HG02981 (cell line): Measurements from ENCODE around the gene PNMA5.
"Not testable (repeated sequence)": the region's sequence is repeated elsewhere in the genome, so short reads cannot be mapped to it uniquely, and the experiment has no call there.

Source experiments
- ATAC-seq: cut with Tn5 transposase; IDR thresholded peaks from one replicate; pipeline ENCODE4 v1.9.1; 2021; ENCODE audit warnings: mild to moderate bottlenecking, moderate library complexity; ENCODE audit not compliant: unreplicated experiment

The PNMA5 gene

DNA sequence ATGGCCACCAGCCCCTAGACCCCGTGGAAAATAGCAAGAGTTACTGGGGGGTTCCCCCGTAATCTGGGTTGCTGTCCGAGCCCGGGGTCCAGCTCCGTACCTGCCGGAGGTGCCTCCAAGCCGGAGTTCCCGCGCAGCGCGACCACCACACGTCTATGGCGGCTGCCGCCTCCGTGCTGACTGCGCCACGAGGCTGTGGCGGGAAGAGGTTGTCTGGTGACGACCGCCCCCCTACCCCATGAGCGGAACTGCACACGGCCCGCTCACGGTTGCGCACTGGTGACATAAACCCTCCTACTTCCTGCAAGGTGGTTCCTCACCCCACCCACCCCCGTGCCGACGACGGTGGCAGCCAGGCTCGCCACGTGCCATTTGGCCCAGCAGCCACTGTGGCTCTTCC is at the start of gene PNMA5:
Gene PNMA5 (minus strand): TSS at position 184 of the 400 bp plus-strand sequence. CDS start 2,518 bp downstream, outside the sequence.
- no peak for ATAC-seq

DNA sequence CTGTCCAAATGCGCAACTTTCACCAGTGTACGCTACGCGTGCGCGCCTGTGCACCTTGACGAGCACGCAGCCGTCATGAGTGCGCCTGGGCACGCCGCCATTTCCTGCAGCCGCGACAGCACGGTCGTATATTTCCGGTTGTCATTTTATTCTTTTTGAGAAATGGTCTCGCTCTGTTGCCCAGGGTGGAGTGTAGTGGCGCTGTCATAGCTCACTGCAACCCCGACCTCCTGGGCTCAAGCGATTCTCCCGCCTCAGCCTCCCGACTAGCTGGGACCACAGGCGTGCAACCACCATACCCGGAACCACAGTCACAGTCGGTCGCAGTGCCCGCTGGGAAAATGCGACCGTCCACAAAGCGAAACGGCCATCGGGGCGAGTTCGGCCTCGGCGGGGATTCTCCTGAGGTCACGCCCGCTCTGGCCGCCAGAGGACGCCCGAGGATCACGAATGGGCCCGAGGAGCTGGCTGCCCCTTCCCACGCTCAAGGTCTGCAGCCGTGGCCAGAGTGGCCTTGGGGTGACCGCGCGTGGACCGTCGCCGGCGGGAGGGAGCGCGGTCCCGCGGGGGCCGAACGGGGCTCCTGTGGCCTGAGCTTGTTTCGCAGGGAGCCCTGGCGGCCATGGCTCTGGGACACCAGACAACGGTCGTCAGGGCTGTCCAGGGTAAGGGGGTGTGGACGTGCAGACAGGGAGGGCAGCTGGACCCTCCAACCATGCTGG is 38.6 kb upstream of the PNMA5 start:
- ATAC-seq = peak; percentile 80

DNA sequence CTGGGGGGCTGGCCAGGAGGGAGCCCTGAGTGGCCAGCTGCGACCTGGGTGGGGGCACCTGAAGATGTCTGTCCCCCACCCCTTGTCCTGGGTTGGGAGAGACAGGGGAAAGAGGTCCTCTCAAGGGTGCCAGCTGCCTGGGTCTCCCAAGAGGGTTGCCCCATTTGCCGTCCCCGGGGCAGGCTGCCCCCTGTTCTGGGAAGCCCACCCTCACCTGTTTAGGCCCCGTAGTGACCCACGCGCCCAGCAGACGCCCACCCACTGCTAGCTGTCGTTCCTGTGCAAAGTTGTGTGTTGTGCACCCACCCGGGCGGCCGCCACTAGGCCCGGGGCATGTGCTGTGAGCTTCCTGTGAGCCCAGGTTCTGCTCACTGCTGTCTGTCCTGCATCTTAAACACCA is 36.9 kb upstream of the PNMA5 start:
- no peak for ATAC-seq

DNA sequence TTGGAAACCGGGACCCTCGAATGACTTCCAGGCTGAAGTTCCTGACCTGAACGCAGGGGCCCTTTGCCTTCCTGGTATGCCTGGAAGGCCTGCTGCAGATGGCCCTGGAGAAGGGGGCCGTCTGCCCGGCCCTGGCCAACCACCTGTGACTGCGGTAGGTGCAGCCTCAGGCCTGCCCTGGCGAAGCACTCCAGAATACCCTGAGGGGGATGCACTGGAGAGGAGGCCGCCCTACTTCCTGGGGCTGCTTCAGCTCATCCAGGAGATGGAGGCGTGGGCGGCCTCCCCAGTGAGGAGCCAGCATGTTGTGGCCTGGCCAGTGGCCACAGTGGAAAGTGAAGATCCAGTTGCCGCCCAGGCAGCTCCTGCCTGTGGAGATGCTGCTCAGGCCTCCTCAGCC is 36.0 kb upstream of the PNMA5 start:
- ATAC-seq = no peak

DNA sequence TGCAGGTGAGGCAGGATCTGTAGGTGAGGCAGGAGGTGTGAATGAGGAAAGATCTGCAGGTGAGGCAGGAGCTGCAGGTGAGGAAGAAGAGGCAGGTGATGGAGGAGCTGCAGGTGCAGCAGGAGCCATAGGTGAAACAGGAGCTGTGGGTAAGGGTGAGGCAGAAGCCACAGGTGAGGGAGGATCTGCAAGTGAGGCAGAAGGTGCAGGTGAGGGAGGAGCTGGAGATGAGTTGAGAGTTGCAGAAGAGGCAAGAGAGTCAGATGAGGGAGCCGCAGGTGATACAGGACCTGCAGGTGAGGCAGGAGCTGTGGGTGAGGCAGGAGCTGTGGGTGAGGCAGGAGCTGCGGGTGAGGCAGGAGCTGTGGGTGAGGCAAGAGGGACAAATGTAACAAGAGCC is 35.2 kb upstream of the PNMA5 start:
- ATAC-seq = no peak

DNA sequence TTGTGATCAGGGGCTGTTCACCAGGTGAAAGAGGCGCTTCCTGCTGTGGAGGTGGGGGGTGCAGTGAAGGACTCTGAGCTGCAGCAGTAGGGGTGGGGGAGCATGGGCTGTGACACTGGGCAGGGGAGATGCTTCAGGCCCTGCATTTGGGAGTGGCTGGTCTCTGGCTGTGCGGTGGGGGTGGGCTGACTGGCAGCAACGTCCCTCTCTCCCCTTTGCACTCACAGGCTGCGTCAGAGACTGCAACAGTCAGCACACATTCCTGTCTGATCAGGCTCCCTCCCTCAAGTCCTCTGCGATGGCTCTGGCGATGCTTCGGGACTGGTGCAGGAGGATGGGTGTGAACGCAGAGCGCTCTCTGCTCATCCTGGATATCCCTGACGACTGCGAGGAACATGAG is 34.6 kb upstream of the PNMA5 start:
- not testable (repeated sequence) for ATAC-seq

DNA sequence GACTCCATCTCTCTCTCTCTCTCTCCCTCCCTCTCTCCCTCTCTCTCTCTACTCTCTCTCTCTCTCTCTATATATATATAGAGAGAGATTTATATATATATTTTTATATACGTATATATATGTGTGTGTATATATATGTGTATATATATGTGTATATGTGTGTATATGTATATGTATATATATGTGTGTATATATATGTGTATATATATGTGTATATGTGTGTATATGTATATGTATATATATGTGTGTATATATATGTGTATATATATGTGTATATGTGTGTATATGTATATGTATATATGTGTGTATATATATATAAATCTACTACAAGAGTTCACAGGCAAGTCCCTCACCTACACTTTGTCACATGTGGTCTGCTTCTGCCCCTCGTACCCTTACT is 32.6 kb upstream of the PNMA5 start:
- ATAC-seq = not testable (repeated sequence)

DNA sequence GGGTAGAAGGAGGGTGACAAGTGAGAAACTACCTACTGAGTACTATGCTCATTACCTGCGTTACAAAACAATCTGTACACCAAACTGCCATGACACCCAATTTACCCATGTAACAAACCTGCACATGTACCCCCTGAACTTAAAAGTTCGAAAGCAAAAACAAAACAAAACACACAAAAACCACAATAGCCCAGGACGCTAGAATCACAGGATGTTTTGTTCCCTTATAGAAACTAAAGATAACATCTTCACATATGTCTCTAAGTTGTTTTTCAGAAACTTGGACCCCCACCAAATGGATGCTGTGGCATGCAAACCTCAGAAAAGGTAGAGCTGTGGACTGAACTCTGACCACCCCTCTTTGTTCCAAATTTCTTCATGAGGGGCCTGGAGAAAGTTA is 25.2 kb upstream of the PNMA5 start:
- no peak for ATAC-seq

DNA sequence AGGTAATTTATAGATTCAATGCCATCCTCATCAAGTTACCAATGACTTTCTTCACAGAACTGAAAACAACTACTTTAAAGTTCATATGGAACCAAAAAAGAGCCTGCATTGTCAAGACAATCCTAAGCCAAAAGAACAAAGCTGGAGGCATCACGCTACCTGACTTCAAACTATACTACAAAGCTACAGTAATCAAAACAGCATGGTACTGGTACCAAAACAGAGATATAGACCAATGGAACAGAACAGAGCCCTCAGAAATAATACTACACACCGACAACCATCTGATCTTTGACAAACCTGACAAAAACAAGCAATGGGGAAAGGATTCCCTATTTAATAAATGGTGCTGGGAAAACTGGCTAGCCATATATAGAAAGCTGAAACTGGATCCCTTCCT is 23.3 kb upstream of the PNMA5 start:
- not testable (repeated sequence) for ATAC-seq

DNA sequence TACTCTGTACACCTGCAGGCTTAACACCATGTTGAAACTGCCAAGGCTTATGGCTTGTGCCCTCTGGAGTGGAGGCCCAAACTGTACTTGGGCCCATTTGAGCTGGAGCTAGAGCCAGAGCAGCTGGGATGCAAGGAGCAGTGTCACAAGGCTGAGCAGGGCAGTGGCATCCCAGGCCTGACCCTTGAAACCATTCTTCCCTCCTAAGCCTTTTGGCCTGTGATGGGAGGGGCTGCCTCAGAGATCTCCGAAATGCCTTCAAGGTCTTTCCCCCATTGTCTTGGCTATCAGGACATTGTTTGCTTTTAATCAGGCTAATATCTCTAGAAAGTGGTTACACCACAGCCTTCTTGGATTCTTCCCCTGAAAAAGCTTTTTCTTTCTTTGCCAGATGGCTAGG is 10.9 kb upstream of the PNMA5 start:
- no peak for ATAC-seq

DNA sequence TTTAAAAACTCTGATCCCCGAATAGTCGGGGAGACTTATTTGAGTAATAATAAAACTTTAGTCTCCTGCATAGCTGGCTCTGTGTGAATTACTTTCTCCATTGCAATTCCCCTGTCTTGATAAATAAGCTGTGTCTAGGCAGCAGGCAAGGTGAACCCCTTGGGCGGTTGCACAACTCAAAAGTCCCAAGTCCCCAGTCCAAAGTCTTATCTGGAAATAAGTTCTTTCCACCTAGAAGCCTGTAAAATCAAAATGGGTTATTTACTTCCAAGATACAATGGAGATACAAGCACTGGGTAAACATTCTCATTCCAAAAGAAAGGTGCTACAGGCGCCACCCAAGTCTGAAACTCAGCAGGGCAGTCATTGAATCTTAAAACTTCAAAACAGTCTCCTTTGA is 10.1 kb upstream of the PNMA5 start:
- ATAC-seq = no peak

DNA sequence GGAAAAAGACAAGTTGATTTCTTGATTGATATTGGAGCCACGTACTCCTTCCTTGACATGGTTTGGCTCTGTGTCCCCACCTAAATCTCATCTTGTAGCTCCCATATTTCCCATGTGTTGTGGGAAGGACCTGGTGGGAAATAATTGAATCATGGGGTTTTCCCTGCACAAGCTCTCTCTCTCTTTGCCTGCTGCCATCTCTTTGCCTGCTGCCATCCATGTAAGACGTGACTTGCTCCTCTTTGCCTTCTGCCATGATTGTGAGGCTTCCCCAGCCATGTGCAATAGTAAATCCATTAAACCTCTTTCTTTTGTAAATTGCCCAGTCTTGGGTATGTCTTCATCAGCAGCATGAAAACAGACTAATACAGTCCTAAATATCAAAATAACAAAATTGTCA is 8.3 kb upstream of the PNMA5 start:
- not testable (repeated sequence) for ATAC-seq

DNA sequence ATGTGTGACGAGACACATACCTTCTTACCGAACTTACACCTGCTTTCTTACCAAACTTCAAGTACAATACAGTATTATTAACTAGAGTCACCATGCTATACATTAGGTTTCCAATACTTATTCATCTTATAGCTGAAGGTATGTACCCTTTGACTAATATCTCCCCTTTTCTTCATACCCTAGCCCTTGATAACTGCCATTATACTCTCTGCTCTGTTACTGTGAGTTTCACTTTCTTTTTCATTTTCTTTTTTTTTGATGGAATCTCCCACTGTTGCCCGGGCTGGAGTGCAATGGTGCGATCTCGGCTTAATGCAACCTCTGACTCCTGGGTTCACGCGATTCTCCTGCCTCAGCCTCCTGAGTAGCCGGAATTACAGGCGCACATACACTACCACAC is 3.4 kb upstream of the PNMA5 start:
- ATAC-seq = no peak

DNA sequence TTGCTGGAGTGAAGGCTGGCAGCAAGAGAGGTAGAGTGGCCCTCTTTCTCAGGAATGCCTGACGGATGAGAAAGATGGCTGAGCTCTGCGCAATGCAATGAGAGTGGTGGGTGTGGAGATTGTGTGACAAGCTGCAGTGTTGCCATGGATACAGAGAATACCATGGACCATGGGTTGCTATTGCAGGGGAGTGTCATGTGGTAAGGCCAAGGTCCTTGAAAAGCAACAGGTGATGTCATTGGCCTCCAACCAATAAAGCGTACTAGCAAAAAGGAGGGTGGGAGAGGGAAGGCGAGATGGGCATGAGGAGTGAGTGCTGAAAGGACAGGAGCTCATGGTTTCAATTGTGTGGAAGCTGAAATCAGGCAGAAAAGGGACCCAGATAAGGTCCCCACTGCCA is 1.8 kb downstream of the PNMA5 start:
- no peak for ATAC-seq

DNA sequence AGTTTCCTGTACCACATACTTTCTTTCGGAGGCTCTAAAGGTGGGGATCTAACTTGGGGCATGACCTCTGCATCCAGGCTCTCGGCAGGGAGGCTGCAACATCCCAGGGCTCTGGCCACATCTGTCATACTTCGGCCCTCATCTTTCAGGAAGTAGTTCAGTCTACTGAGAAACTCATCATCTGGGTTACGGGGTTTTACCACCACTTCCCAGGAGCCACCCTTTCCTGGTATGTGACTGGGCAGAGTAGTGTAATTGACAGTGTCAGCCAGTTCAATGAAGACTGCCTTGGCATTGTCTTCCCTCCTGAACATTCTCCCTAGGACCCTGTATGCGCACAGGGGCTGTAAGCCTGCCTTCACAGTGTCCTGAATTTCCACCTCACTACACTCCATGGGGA is 2.8 kb downstream of the PNMA5 start:
- ATAC-seq = no peak

DNA sequence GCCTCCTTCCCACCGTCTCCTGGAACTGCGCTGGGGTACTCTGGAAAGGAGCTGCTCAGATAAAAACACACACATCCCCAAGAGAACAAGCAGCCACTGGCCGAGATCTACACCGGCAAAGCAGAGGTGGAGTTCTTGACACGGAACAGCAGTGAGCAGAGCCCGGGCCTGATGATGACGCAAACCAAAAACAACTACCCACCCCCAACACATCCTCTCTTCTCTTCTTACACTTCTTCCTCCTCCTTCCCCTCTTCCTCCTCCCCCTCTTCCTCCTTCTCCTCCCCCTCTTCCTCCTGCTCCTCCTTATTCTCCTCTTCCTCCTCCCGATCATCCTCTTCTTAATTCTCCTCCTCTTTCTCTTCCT is 4.6 kb downstream of the PNMA5 start:
- no peak for ATAC-seq

DNA sequence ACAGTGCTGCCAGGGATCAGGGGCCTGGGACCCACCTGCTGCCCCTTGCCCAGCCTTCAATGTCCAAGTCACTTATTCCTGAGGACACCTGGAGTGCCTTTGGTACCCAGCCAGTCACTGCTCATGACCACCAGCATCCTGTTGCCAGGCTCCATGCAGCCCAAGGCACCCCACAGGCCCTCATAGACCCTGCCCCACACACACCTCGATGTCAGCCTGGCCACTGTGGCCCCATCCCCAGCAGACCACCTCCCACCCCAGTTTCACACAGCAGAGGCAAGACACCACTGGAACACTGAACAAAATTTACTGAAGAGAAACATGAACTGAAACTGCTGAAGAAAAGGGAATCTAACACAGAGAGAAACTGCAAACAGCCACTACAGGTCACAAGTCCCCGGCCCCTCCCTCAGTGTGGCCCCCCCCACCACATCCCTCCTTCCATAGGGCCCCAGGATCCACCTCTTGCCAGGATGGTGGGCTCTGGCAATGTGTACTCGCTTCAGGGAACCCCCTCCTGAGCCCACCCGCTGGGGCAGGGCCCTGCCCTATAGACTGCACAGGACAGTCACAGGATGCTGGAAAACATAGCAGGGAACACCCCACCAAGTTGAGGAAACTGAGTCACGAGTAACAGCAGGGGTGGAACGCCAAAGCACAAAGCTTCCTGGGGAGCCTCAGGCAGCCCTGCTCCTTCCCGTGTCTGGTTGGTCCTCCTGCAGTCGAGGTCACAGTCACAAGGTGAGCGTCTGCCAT is 5.2 kb downstream of the PNMA5 start:
- ATAC-seq = no peak

DNA sequence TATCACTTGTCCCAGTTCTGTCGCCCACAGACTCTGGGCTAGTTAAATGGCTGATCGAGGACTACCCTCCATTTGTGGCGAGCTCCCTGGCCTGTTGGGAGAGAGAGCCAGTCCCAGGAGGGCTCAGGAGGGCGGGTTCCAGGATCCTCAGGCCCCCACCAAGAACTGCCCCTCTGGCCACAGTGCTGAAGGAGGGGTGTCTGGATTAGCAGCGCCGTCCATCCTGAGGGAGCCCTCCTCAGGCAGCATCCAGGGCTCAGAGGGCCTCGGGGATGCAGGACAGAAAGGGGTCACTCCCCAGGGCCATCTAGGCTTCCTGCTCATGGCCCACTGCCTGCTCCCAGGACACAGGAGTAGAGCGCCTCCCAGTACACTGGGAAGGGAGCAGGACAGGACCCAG is 6.1 kb downstream of the PNMA5 start:
- ATAC-seq = no peak

DNA sequence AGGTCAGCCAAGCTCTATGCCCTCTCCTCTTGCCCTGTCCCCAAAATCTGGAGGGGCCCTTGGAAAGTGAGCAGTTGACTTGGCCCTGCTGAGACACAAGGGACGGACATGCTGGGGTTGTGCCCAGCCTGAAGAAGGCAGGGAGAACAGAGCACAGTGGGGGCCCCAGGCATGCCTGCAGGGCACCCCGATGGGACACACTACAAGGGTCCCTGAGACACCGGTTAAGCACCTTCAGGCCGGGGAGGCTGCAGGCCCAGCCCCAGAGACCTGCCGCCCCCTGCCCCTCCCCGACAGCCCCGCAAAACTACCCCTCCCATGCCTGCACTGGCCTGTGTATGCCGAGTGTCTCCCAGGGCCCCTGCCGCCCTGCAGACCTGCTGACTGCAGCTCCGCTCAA is 6.8 kb downstream of the PNMA5 start:
- ATAC-seq = not testable (repeated sequence)

DNA sequence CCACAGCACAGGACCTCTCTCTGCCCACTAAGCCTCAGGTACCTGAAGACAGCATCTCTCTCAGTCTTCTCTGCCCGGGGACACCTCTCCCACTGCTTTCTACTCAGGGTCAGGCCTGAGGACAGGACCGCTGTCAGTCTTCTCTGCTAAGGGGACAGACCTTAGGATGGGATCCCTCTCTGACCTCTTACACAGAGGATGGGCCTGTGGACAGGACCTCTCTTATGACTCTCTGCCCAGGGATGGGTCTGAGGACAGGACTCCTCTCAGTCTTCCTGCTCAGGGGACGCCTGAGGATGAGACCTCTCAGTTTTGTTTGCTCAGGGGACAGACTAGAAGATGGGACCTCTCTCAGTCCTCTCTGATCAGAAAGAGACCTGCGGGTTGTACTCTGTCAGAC is 8.5 kb downstream of the PNMA5 start:
- not testable (repeated sequence) for ATAC-seq

DNA sequence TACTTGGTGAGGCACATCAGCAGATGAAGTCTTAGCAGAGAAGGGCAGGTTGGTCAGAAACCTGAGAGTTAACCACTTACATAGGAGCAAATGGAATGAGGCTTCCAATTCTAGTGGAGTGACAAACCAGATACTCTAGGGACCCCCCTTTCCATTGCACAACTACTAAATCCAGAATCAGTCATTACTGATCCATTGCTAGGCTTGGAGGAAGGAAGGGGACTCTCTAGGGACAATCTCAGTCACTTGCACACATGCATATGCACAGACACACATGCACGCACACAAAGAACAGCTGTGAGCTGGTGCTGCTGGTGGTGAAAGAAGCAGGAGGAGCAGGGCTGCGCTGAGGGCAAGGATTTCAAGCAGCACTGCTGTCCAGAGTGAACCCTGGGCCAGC is 25.7 kb downstream of the PNMA5 start:
- ATAC-seq = no peak

DNA sequence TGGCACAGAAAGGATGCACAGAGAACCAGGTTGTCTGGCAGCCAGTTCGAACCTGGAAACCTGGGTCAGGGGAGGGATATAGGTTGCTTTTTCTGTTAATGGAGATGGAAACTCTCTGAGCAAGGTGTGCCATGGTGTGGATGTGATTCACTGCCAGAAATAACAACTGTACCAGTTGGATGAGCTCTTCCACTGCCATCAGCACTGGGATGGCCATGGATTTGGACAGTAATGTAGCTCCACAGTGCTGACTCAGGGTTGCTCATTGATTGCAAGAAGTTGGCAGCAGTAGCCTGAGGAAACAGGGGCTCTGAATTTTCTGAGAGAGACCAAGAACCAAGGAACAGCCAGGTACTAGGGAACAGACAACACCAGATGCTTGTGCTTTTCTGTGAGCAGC is 33.8 kb downstream of the PNMA5 start:
- ATAC-seq = no peak

DNA sequence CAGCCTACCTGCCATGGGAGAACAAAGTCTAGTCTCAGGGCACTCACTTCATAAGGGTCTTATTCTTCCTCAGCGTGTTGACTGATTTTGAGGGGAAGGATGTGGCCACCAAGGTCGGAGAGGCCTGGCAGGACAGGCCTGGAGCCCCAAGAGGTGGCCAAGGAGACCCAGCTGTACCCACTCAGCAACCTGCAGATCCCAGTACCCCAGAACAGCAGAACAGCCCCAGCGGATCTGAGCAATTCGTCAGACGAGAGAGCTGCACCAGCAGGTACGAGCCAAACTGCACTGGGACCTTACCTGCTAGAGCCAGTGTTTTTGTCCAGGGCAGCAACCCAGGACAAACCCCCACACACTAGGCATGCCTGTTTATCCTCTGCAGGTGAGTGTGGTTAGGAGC is 34.3 kb downstream of the PNMA5 start:
- ATAC-seq = no peak
